Skeletal muscle tissue (tissue), 4 donors: ENCODE measurements around the gene ELF1. TPM values are rescaled to one million over a fixed set of nuclear protein-coding genes. Genes with fewer than 3 reads are reported as not detected.
"Not testable (repeated sequence)": the region's sequence is repeated elsewhere in the genome, so short reads cannot be mapped to it uniquely, and the experiment has no call there.

Source experiments
- H3K27ac ChIP-seq: one replicate; pipeline ENCODE4 v1.7.0; 2013; ENCODE audit warnings: mild to moderate bottlenecking, low read depth, low read length, inconsistent platforms
- H3K27me3 ChIP-seq, 3 donors: one replicate each; pipeline ENCODE4 v1.7.0; 2013; ENCODE audit warnings: low read length in 3 of 3; ENCODE audit not compliant: control insufficient read depth in 3 of 3, insufficient read depth in 3 of 3
- H3K36me3 ChIP-seq, 3 donors: one replicate each; pipeline ENCODE4 v1.7.0; 2013; ENCODE audit warnings: low read length in 3 of 3; ENCODE audit not compliant: control insufficient read depth in 3 of 3, insufficient read depth in 3 of 3
- H3K4me1 ChIP-seq, 3 donors: one replicate each; pipeline ENCODE4 v1.7.0; 2013; ENCODE audit warnings: low read length in 3 of 3, mild to moderate bottlenecking in 3 of 3; ENCODE audit not compliant: control insufficient read depth in 3 of 3, insufficient read depth in 3 of 3
- H3K4me3 ChIP-seq, 3 donors: one replicate each; pipeline ENCODE4 v1.7.0; 2013; ENCODE audit warnings: low read length in 3 of 3
- H3K9ac ChIP-seq, 3 donors: one replicate each; pipeline ENCODE4 v1.7.0; 2013; ENCODE audit warnings: low read length in 3 of 3, mild to moderate bottlenecking in 3 of 3, moderate library complexity in 2 of 3, low read depth in 1 of 3
- H3K9me3 ChIP-seq, 3 donors: one replicate each; pipeline ENCODE4 v1.7.0; 2013; ENCODE audit warnings: low read length in 3 of 3; ENCODE audit not compliant: control insufficient read depth in 3 of 3
- total RNA-seq: library from RNA; depleted of rRNA; stranded (reverse); fragments of >200 nt; gene quantifications from one replicate; pipeline ENCODE4 v1.2.3, GENCODE V29; 2014
- donor health status: Osteomylitis.

ELF1 gene
- total RNA-seq, 1 donor from 2014 or later: 33.9 TPM

DNA sequence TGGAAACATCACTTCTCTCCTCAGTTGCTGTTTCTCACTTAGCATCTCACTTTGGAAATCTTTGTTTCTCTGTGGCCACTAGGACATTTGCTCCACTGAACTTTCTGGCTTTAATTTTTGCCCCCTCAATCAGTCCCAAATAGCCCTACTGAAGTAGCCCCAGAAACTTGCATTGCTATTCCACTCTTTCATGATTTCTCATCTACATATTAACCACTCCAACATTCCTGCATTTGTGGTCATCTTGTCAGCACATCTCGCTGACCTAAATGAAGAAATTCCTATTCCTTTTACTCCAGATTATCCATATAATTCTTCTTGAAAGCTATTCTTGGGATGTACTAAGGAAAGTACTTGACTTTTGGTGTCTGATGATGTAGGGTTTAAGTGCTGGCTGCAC lies 134.9 kb downstream of the ELF1 start:
- not testable (repeated sequence) for H3K4me1 ChIP-seq, H3K36me3 ChIP-seq, H3K27me3 ChIP-seq

More for the DNA sequence above, 134.9 kb downstream of the ELF1 start:
- H3K9ac ChIP-seq, H3K4me3 ChIP-seq, H3K27ac ChIP-seq, H3K9me3 ChIP-seq: not testable (repeated sequence)

Other genes starting within 250 kb of the ELF1 start
- 22.4 TPM for gene MRPS31, start 248.1 kb downstream of the ELF1 start, total RNA-seq
- 14.6 TPM for gene SLC25A15, start 229.7 kb downstream of the ELF1 start, total RNA-seq
- 6.8 TPM for gene WBP4, start 42.2 kb upstream of the ELF1 start, total RNA-seq
- 12.5 TPM for gene KBTBD6, start 113.5 kb upstream of the ELF1 start, total RNA-seq
- gene KBTBD7, start 175.3 kb upstream of the ELF1 start, total RNA-seq: 13.6 TPM
- 16.7 TPM for gene MTRF1, start 244.3 kb upstream of the ELF1 start, total RNA-seq